Esophagus mucosa (tissue), 1 donor: ENCODE measurements around the gene NEUROG3. TPM values are rescaled to one million over a fixed set of nuclear protein-coding genes. Genes with fewer than 3 reads are reported as not detected.
"Not testable (repeated sequence)": the region's sequence is repeated elsewhere in the genome, so short reads cannot be mapped to it uniquely, and the experiment has no call there.

Experiments
- ATAC-seq: fragments of 200-7000 bp; cut with Tn5 transposase; one replicate; pipeline ENCODE4 v1.9.1; 2020
- total RNA-seq: library from RNA; stranded (reverse); gene quantifications from one replicate; pipeline ENCODE4 v1.2.4, GENCODE V29; 2023
- donor health status: DM: yes; HTN: yes; CAD: no.

Gene NEUROG3
- total RNA-seq, 1 donor from 2014 or later, result not detected

- no peak for ATAC-seq
Measured at GRCh38 chr10:69571618-69572158, 1.5 kb downstream of the NEUROG3 start.

DNA sequence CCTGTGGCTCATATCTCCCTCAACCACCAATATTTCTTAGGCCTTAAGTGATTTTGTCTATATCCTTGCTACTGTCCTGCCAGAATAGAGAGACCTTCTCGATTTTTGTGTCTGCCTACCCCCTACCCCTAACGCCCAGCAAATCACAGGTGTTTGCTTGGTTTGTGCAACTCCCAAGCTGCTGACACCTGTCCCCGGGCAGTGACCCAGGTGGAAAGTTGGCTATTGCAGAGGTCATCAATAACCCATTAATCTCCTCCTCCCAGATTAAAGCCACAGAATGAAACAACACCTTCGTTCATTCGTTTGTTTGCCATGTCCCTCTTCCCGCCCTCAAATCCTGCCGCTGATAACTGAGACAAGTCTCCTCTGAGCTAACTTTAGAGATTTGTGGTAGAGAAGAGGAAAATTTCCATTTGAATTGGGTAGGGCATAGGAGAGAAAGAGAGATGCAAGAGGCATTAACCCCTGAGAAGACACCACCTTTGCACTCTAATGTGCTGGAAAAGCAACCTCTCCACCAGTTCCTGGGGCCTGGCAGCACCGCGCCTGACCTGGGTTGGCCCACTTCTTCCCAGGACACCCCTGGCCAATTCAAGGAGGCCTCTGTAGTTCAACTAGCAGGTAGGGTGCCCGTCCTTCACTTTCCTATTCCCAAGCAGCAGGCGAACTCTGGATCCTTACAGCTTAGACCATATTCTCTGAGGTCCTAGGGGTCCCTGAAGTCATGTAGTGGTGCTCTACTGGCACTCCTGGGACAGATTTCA lies 3.0 kb downstream of the NEUROG3 start:
- no peak for ATAC-seq

- ATAC-seq, result no peak
Measured at GRCh38 chr10:69569396-69569934, 3.8 kb downstream of the NEUROG3 start.

DNA sequence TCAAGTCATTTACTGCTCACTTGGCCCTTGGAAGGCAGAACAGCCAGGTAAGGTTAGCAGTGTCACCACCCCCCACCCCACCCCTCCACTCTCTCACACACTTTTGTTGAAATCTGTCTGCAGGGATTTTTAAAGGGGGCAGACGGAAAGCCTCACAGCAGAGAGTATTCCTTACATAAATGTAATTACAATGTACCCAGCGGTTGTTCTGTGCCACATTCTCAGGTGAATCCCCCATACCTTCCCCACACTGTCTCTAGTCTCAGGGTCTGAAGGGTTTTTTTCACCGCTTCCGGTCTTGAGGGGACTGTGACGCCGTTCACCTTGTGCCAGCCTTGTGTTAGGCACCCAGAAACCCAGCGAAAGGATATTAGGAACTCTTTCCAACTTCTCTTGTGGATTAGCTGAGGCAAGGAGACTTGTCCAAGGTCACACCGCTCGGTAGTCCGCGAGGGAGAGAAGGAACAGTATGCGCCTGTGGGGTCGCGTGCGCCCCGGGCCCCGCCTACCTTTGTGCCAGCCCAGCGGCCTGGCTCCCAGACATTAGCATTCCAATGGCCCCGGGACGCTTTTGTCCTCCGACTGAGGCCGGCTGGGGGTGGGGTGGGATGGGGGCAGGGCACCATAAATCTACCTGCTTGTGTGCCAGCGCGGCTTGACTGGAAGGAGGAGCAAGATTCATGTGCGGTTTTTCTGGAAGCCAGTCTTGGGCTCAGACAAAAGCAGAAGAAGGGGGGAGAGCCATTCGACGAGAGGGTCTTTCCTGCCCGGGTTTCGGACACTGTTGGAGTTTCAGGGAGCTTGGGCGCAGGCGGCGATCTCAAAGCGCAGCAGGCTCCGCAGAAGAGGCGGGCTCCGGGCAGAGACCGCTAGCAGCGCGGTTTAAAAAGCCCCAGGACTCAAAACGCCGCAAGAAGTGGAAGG lies 4.5 kb downstream of the NEUROG3 start:
- no peak for ATAC-seq

DNA sequence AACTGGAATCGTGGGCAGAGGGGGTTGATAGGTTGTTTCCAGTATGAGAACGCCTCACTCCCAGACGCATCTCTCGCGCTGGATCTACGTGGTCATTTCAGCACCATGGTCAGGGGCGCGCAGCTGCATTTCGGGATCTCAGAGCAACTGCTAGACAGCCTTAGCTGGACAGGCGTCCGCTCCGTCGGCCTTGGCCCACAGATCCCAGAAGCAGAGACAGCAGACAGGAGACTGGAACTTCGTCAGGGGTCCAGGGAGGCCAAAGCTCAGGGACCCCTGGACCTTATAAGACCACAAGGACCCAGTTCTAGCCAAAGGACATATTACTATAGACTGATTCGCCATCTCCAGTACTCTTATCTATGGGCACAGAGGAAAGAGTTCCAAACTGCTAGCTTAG lies 5.3 kb downstream of the NEUROG3 start:
- no peak for ATAC-seq

DNA sequence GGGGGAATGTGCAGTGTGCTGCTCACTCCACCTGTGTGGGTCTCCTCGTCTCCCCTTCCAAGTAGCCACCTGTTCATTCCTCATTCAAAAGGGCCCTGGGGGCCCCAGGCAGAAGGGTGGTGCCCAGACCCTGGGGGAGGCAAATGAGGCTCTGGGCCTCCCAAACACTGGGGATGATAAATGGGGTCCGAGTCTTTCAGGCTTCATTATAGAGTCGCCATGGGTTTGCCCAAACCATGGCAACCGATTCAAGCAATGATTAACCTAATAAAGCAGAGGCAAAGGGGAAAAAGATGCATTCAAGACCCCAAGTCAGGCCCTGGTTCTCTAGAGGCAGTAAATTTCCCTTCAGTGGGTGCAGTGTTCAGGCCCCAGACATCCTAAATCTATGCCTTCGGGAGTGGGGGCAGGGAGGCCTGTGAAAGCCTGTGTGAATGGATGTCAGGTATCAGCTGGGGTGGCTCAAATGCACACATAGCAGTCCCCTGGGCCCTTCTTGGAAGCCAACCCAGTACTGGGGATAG lies 10.4 kb downstream of the NEUROG3 start:
- ATAC-seq, result no peak

GRCh38 chr10:69559525-69559924 lies 13.7 kb downstream of the NEUROG3 start:
- no peak for ATAC-seq

- ATAC-seq, result no peak
Measured at GRCh38 chr10:69558559-69558958, 14.7 kb downstream of the NEUROG3 start.

DNA sequence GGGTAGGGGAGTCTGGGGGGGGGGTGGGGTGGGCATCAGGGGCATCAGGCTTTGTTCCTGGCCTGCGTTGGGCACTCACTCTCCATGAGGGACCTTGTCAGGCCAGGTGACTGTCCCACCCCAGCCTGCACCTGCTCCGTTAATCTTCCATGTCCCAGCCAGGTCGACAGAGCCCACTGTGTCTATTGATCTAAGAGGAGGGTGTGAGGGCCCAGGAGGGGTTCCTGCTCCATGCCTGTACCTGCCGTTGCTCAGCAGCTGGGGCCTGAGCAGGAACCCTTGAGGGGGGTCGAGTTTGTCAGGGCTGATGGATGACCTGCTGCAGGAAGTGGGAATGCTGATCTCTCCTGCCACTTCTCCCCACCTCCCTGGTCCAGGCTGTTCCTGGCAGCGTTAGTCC lies 18.6 kb downstream of the NEUROG3 start:
- no peak for ATAC-seq

DNA sequence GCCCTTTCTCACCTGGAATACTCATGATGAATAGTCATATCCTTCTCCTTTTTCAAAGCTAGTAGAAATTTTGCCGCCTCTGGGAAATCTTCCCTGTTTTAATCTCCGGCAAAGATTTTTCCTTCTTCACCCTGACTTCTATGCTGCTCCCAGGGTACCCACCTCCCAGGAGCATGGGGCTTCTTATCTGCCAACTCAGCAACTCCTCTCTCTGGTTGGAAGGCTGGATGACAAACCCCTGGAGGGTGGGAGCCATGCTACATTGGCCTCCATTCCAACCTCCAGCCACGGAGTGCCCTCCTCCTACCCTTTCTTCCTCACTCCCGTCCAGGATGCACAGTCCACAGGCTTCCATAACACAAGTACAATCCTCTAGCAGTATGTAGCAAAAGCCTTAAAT lies 19.9 kb downstream of the NEUROG3 start:
- no peak for ATAC-seq

- no peak for ATAC-seq
Measured at GRCh38 chr10:69552268-69552667, 21.0 kb downstream of the NEUROG3 start.

GRCh38 chr10:69549959-69550358 lies 23.3 kb downstream of the NEUROG3 start:
- no peak for ATAC-seq

- ATAC-seq, result no peak
Measured at GRCh38 chr10:69541463-69541862, 31.8 kb downstream of the NEUROG3 start.

DNA sequence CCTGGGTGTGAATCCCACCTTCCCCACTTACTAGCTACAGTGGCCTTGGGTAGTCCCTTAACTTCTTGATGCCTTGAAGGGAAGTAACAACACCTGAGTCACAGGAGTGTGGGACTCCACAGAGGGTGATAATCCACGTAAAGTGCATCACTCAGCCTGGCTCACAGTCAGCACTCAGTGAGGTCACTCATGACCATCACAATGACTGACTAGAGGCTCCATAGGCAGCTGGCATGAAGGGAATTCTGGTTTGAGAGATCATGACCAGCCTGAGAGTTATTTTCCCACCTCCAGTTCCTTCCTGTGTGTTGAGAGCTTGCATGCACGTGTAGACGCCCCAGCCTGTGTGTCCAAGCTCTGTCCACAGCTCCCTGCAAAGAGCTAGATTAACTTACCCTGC lies 34.8 kb downstream of the NEUROG3 start:
- no peak for ATAC-seq

- ATAC-seq, result no peak
Measured at GRCh38 chr10:69537449-69537848, 35.8 kb downstream of the NEUROG3 start.

DNA sequence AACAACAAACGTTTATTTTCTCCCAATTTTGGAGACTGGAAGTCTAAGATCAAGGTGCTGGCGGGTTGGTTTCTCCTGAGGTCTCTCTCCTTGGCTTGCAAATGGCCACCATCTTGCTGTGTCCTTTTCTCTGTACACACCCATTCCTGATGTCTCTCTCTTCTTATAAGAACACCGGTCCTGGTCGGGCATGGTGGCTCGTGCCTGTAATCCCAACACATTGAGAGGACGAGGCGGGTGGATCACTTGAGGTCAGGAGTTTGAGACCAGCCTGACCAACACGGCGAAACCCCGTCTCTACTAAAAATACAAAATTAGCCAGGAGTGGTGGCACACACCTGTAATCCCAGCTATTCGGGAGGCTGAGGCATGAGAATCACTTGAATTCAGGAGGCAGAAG lies 36.7 kb downstream of the NEUROG3 start:
- ATAC-seq, result not testable (repeated sequence)

DNA sequence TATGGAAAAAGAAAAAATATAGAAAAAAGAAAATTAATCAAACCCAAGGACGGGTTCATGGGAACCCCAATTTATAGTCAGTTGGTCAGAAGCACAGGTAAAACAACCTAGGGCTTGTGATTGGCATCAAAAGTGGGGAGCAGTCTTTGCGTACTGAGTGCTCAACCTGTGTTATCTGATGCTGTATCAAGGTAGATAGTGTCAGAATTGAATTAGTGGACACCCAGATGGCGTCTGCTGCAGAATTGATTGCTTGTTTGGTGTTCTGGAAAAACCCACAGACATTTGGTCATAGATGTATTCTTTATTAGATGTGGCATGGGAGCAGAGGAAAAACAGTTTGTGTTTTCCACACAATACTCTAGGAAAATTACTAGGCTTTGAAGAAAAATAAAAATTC lies 39.6 kb downstream of the NEUROG3 start:
- no peak for ATAC-seq

- ATAC-seq, result no peak
Measured at GRCh38 chr10:69527961-69528360, 45.3 kb downstream of the NEUROG3 start.

Other genes starting within 250 kb of the NEUROG3 start
- 1.2 TPM for gene TACR2, start 156.5 kb downstream of the NEUROG3 start, total RNA-seq
- 3.4 TPM for gene TSPAN15, start 122.0 kb downstream of the NEUROG3 start, total RNA-seq
- 2.9 TPM for gene FAM241B, start 56.8 kb upstream of the NEUROG3 start, total RNA-seq
- 0.92 TPM for gene COL13A1, start 228.5 kb upstream of the NEUROG3 start, total RNA-seq